Astrocyte of the cerebellum (primary cell): ENCODE measurements around the gene RBFOX1.

Experiments used
- DNase-seq: peaks from one replicate; pipeline ENCODE4 v3.0.0-alpha.2; 2011; ENCODE audit warnings: low read depth
- H3K4me3 ChIP-seq: 2 replicates; pipeline ENCODE4 v1.5.1; 2011; ENCODE audit warnings: mild to moderate bottlenecking, low read depth, low read length, moderate library complexity
- in situ Hi-C: cut with HindIII; loops from 2 replicates; pipeline ENCODE4 v1.10.0; 2017; ENCODE audit warnings: low sequenced_read_pairs
- TF ChIP-seq, protein P1 (sequence below): IDR thresholded peaks from 2 replicates; pipeline ENCODE4 v1.5.1; 2012; ENCODE audit warnings: low read length, low read depth, moderate library complexity, mild to moderate bottlenecking; ENCODE audit errors: missing control alignments

Gene RBFOX1

GRCh38 chr16:7742626-7743025 lies 410.0 kb downstream of the RBFOX1 start:
- TF ChIP-seq, protein P1, sequence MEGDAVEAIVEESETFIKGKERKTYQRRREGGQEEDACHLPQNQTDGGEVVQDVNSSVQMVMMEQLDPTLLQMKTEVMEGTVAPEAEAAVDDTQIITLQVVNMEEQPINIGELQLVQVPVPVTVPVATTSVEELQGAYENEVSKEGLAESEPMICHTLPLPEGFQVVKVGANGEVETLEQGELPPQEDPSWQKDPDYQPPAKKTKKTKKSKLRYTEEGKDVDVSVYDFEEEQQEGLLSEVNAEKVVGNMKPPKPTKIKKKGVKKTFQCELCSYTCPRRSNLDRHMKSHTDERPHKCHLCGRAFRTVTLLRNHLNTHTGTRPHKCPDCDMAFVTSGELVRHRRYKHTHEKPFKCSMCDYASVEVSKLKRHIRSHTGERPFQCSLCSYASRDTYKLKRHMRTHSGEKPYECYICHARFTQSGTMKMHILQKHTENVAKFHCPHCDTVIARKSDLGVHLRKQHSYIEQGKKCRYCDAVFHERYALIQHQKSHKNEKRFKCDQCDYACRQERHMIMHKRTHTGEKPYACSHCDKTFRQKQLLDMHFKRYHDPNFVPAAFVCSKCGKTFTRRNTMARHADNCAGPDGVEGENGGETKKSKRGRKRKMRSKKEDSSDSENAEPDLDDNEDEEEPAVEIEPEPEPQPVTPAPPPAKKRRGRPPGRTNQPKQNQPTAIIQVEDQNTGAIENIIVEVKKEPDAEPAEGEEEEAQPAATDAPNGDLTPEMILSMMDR = no peak
- no peak overlapping the region for H3K4me3 ChIP-seq
- DNase-seq = no peak
- in situ Hi-C loops = loop anchor here (5.0 kb wide), 1 partner anchor 55 kb away; no protein-coding TSS in a partner anchor

- in situ Hi-C loops = loop anchor here (5.0 kb wide), 1 partner anchor 57 kb away; no protein-coding TSS in a partner anchor
- TF ChIP-seq, protein P1 = no peak
- H3K4me3 ChIP-seq = no peak overlapping the region
- DNase-seq = no peak
These were observed 412.1 kb downstream of the RBFOX1 start for GRCh38 chr16:7744546-7745264.

- no peak for DNase-seq
- in situ Hi-C loops = no loop called here
- TF ChIP-seq, protein P1 = no peak
- H3K4me3 ChIP-seq = no peak overlapping the region
These were observed 412.6 kb downstream of the RBFOX1 start for GRCh38 chr16:7745276-7745675.

DNA sequence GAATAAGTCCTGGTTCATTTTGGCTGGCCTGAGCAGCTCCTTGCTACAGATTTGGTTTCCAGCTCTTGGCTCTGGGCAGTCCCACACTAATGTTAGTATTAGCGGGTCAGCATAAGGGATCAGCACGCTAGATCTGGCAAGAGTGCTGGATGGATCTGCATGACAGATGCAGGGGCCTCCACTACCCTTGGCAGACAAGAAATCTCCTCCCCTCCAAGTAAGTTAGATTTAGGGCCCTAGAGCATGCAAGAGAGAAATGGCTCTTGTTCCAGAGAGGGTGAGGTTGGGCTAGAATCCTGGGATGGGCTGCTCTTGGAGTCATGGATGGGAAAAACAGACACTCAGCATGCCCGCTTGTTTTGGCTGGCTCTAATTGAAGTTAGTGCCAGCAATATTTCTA lies 414.3 kb downstream of the RBFOX1 start:
- H3K4me3 ChIP-seq = no peak overlapping the region
- no peak for DNase-seq
- TF ChIP-seq, protein P1 = no peak
- in situ Hi-C loops = no loop called here

DNA sequence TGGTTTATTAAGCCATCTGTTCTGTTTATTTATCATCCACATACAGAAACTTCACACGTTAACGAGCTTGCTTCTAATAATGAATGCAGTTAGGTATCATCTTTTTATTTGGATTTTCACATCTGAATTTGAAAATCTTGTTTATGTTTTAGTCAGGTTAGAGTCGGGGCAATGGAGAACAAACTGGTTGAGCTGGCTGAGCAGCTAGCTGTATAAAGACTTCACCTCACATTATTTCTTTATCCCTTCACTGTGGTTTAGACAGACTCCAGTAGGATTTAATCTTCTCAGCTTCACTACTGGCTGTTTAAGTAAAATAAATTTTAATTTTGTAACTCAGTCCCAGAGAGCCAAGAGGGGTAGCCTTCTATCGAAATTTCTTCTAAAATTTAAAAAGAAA lies 415.9 kb downstream of the RBFOX1 start:
- H3K4me3 ChIP-seq = no peak overlapping the region
- in situ Hi-C loops = no loop called here
- DNase-seq = no peak
- TF ChIP-seq, protein P1 = no peak

GRCh38 chr16:7755347-7755882 lies 422.8 kb downstream of the RBFOX1 start:
- H3K4me3 ChIP-seq = no peak overlapping the region
- in situ Hi-C loops = no loop called here
- TF ChIP-seq, protein P1 = no peak
- DNase-seq = no peak
